Sigmoid colon (tissue), 7 donors: Measurements from ENCODE around the gene PIK3C2G. TPM values are rescaled to one million over a fixed set of nuclear protein-coding genes. Genes with fewer than 3 reads are reported as not detected.

ENCODE experiments used
- DNase-seq: peaks from one replicate; pipeline ENCODE4 v3.0.0-alpha.2; 2019
- H3K27ac ChIP-seq, 4 donors: fragments of 200-600 bp; sonication (generic); one replicate each; pipeline ENCODE4 v1.5.1; 2016 to 2019; ENCODE audit warnings: mild to moderate bottlenecking in 1 of 4
- H3K27me3 ChIP-seq, 3 donors: fragments of 200-600 bp; sonication (generic); one replicate each; pipeline ENCODE4 v1.5.1; 2019; ENCODE audit warnings: mild to moderate bottlenecking in 1 of 3
- H3K36me3 ChIP-seq, 4 donors: fragments of 200-600 bp; sonication (generic); one replicate each; pipeline ENCODE4 v1.5.1; 2016 to 2019
- H3K4me1 ChIP-seq, 4 donors: fragments of 200-600 bp; sonication (generic); one replicate each; pipeline ENCODE4 v1.5.1; 2017 to 2019
- H3K4me3 ChIP-seq, 4 donors: fragments of 200-600 bp; sonication (generic); one replicate each; pipeline ENCODE4 v1.5.1; 2017 to 2019; ENCODE audit warnings: mild to moderate bottlenecking in 2 of 4, moderate library complexity in 1 of 4
- H3K9me3 ChIP-seq, 4 donors: fragments of 200-600 bp in 3 of 4; sonication (generic) in 3 of 4; one replicate each; pipeline versions ENCODE4 v1.5.1 to v1.6.1; 2013 to 2019
- EP300 ChIP-seq, 4 donors: sonication (generic); formaldehyde crosslinking; IDR thresholded peaks; one replicate each; pipeline ENCODE4 v1.6.1; 2017; ENCODE audit warnings: antibody characterized with exemption in 4 of 4
- POLR2A ChIP-seq, 2 donors: fragments of 450-650 bp; IDR thresholded peaks; one replicate each; pipeline ENCODE4 v1.6.1; 2016; ENCODE audit warnings: antibody characterized with exemption in 2 of 2, mild to moderate bottlenecking in 2 of 2, moderate library complexity in 2 of 2
- POLR2AphosphoS5 ChIP-seq, 4 donors: sonication (generic); formaldehyde crosslinking; IDR thresholded peaks; one replicate each; pipeline ENCODE4 v1.6.1; 2017; ENCODE audit warnings: antibody characterized with exemption in 4 of 4
- WGBS, 2 donors: extraction: QIAGEN DNeasy Blood & Tissue Kit; methylation state at CpG; one replicate each; pipeline ENCODE4 v1.1.7; 2013; 5-methylcytosine and 5-hydroxymethylcytosine counted together
- intact Hi-C: fragments of 100-400 bp; cut with DNase I; formaldehyde crosslinking; loops from one replicate; pipeline ENCODE4 v1.15.1; 2023
- polyA plus RNA-seq, 3 donors: library from polyadenylated mRNA; stranded (reverse); fragments of 200-250 nt; gene quantifications; one replicate each; pipeline ENCODE4 v1.2.3, GENCODE V29; 2013
- total RNA-seq, 4 donors: library from RNA; depleted of rRNA; stranded (reverse); fragments of >200 nt; gene quantifications; one replicate each; pipeline ENCODE4 v1.1.0, GENCODE V29; 2016
- TF ChIP-seq, protein P1 (sequence below), 4 experiments: fragments of 450-650 bp in 3 of 4; fragments of 200-600 bp in 1 of 4; IDR thresholded peaks; one replicate each; pipeline ENCODE4 v1.5.1; 2016 to 2019; ENCODE audit warnings: antibody characterized with exemption in 4 of 4, mild to moderate bottlenecking in 3 of 4, moderate library complexity in 2 of 4
- donor health status: healthy with polysubstance abuse.
- donor health status: Bipolar disorder and iron deficiency.
- donor health status: healthy.

The PIK3C2G gene
- total and polyA plus RNA-seq, 7 donors: 0.07 to 1.7 (median 0.63) TPM; not detected in 1

DNA sequence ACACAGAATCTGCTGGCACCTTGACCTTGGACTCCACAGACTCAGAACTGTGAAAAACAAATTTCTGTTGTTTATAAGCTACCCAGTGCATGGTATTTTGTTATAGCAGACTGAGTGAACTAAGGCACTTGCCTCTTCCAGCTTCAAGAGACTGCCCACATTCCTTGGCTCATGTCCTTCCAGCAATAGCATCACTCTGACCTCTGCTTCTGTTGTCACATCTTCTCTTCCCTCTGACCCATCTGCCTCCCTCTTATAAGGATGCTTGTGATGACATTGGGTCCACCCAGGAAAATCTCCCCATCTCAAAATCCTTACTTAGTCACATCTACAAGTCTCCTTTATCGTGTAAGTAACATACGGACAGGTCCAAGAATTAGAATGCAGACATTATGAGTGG is 200.4 kb downstream of the PIK3C2G start:
- no peaks in the 10 kb centered on the region for H3K9me3 ChIP-seq
- H3K4me3 ChIP-seq: no peak overlapping the region
- H3K27me3 ChIP-seq: no peaks in the 10 kb centered on the region
- intact Hi-C loops: no loop called here
- H3K4me1 ChIP-seq: no peaks in the 10 kb centered on the region
- TF ChIP-seq POLR2A (IDR thresholded peaks at IDR 0.05) (no peak), POLR2AphosphoS5 (IDR thresholded peaks at IDR 0.05) (no peak), EP300 (IDR thresholded peaks at IDR 0.05) (no peak)
- TF ChIP-seq, protein P1, sequence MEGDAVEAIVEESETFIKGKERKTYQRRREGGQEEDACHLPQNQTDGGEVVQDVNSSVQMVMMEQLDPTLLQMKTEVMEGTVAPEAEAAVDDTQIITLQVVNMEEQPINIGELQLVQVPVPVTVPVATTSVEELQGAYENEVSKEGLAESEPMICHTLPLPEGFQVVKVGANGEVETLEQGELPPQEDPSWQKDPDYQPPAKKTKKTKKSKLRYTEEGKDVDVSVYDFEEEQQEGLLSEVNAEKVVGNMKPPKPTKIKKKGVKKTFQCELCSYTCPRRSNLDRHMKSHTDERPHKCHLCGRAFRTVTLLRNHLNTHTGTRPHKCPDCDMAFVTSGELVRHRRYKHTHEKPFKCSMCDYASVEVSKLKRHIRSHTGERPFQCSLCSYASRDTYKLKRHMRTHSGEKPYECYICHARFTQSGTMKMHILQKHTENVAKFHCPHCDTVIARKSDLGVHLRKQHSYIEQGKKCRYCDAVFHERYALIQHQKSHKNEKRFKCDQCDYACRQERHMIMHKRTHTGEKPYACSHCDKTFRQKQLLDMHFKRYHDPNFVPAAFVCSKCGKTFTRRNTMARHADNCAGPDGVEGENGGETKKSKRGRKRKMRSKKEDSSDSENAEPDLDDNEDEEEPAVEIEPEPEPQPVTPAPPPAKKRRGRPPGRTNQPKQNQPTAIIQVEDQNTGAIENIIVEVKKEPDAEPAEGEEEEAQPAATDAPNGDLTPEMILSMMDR (IDR thresholded peaks at IDR 0.05): no peak
- no peaks in the 10 kb centered on the region for H3K36me3 ChIP-seq
- WGBS, 2 donors: 90 to 93% methylated on average over 2 of the region's 2 CpGs
- no peak overlapping the region for H3K27ac ChIP-seq
- no peak for DNase-seq

DNA sequence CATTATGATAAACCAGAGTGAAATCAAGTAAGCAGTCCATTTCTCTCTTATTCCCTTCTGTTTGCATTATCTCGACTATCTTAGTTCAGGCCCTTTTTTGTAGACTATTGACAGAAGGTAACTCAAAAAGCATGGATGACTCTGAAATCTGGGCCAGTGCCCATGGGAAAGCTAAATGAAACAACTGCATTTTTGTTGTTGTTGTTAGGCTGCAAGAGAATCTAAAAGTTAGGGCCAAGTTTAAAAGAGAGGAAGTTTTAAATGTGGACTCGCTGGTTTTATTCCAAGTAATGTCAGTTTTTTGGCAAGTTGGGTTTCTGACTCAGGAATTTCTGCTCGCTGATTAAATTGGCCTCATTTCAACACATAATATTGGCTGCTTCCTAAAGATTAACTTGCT is 201.1 kb downstream of the PIK3C2G start:
- H3K27ac ChIP-seq: no peak overlapping the region
- H3K4me1 ChIP-seq: no peaks in the 10 kb centered on the region
- no peaks in the 10 kb centered on the region for H3K36me3 ChIP-seq
- intact Hi-C loops: no loop called here
- no peaks in the 10 kb centered on the region for H3K9me3 ChIP-seq
- no peak overlapping the region for H3K4me3 ChIP-seq
- no peaks in the 10 kb centered on the region for H3K27me3 ChIP-seq
- DNase-seq: no peak
- 46 to 57% methylated on average over 3 of the region's 3 CpGs for WGBS, 2 donors
- TF ChIP-seq EP300 (IDR thresholded peaks at IDR 0.05) (no peak), POLR2A (IDR thresholded peaks at IDR 0.05) (no peak), POLR2AphosphoS5 (IDR thresholded peaks at IDR 0.05) (no peak)
- TF ChIP-seq, protein P1 (IDR thresholded peaks at IDR 0.05): no peak

DNA sequence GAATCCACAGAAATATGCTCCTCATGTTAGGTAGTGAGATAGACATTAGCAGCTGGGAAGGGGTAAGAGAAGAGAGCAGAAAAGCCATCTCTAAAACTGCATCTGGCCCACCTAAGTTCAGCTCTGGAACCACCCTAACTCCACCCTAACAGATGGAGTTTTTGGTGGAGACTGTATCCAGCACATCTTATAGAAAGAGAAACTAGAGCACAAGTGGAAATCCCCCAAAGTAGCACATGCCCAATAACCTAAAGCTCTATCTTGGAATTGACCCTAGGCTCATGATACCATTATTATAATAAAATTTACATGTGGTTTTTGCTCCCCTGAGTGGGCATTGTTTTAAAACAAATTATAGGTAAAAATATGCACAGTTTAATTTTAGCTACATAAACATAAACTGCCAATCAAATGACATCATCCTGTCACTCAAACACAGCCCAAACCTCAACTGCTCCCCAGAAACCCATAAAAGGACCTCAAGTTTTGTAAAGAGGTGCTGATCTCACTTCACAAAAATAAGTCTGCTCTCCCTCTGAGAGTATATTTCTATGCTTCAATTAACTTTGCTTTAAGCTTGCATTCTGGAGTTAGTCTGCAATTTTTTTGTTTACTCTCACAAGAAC is 206.4 kb downstream of the PIK3C2G start:
- H3K9me3 ChIP-seq: no peaks in the 10 kb centered on the region
- no peak overlapping the region for H3K4me3 ChIP-seq
- H3K36me3 ChIP-seq: no peaks in the 10 kb centered on the region
- H3K4me1 ChIP-seq: no peaks in the 10 kb centered on the region
- intact Hi-C loops: no loop called here
- TF ChIP-seq, protein P1 (IDR thresholded peaks at IDR 0.05): no peak
- TF ChIP-seq POLR2AphosphoS5 (IDR thresholded peaks at IDR 0.05): no peak
- no peak for TF ChIP-seq POLR2A (IDR thresholded peaks at IDR 0.05)
- no peak for TF ChIP-seq EP300 (IDR thresholded peaks at IDR 0.05)
- H3K27me3 ChIP-seq: no peaks in the 10 kb centered on the region
- no peak overlapping the region for H3K27ac ChIP-seq
- no peak for DNase-seq

DNA sequence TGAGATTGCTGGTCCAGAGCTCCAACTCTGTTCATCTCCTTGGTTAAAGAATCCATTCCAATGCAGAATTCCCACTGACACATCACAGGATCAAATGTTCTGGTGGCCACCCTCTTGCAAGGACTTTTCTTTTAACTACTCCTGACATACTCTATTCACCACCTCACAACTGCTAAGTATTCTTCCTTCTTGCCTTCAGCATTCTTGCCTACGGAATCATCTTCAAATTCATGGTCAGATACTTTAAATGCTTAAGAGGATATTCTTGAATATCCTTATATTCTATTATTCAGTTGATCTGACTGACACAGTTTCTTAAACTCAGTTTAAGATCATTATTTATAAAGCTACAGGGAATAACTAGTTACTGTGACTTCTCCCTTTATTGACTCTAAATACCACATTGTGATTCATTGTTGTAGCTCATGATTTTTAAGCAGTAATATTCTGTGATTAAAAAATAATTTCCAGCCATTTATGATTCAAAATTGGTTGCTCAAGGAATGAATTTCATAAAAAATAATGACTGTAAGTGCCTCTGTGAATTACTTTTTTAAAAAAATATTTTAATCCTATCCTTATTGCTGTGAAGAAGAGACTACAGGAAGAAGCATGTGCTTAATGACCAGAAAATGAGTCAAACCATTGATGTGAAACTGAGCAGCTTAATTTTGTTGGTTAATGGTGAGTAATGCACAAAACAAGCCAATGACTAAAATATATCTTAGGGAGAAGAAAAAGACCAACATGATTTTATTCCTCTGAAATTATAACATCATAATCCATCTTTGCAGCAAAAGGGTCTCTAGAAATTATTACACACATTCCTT is 207.1 kb downstream of the PIK3C2G start:
- intact Hi-C loops: no loop called here
- Histone ChIP-seq H3K36me3 (no peaks in the 10 kb centered on the region), H3K4me1 (no peaks in the 10 kb centered on the region), H3K27me3 (no peaks in the 10 kb centered on the region), H3K4me3 (no peak overlapping the region), H3K27ac (no peak overlapping the region), H3K9me3 (no peaks in the 10 kb centered on the region)
- 89 to 96% methylated on average over 1 of the region's 1 CpG for WGBS, 2 donors
- TF ChIP-seq, protein P1 (IDR thresholded peaks at IDR 0.05): no peak
- no peak for TF ChIP-seq POLR2AphosphoS5 (IDR thresholded peaks at IDR 0.05)
- no peak for TF ChIP-seq EP300 (IDR thresholded peaks at IDR 0.05)
- TF ChIP-seq POLR2A (IDR thresholded peaks at IDR 0.05): no peak
- no peak for DNase-seq
